Measurements from ENCODE around the gene FIGNL2.

- TF ChIP-seq, protein P1, sequence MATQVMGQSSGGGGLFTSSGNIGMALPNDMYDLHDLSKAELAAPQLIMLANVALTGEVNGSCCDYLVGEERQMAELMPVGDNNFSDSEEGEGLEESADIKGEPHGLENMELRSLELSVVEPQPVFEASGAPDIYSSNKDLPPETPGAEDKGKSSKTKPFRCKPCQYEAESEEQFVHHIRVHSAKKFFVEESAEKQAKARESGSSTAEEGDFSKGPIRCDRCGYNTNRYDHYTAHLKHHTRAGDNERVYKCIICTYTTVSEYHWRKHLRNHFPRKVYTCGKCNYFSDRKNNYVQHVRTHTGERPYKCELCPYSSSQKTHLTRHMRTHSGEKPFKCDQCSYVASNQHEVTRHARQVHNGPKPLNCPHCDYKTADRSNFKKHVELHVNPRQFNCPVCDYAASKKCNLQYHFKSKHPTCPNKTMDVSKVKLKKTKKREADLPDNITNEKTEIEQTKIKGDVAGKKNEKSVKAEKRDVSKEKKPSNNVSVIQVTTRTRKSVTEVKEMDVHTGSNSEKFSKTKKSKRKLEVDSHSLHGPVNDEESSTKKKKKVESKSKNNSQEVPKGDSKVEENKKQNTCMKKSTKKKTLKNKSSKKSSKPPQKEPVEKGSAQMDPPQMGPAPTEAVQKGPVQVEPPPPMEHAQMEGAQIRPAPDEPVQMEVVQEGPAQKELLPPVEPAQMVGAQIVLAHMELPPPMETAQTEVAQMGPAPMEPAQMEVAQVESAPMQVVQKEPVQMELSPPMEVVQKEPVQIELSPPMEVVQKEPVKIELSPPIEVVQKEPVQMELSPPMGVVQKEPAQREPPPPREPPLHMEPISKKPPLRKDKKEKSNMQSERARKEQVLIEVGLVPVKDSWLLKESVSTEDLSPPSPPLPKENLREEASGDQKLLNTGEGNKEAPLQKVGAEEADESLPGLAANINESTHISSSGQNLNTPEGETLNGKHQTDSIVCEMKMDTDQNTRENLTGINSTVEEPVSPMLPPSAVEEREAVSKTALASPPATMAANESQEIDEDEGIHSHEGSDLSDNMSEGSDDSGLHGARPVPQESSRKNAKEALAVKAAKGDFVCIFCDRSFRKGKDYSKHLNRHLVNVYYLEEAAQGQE (IDR thresholded peaks at IDR 0.05; ENCODE audit: unreplicated experiment): no peak
- TF ChIP-seq CTCF (conservative IDR thresholded peaks at IDR 0.05; ENCODE audit: low read depth in 2 of 2): 0 out of 4 replicates have a peak, but pooled peaks of 1 of the 2 experiments have one; percentile 6
- TF ChIP-seq EZH2phosphoT487 (IDR thresholded peaks at IDR 0.05; ENCODE audit: unreplicated experiment): no peak
- TF ChIP-seq EZH2 (IDR thresholded peaks at IDR 0.05; ENCODE audit: low read depth, unreplicated experiment): no peak
- TF ChIP-seq POLR2AphosphoS5 (IDR thresholded peaks at IDR 0.05; ENCODE audit: low read depth): no peak
- no peak for TF ChIP-seq CREB1 (CRISPR knock-in tag; IDR thresholded peaks at IDR 0.05; ENCODE audit: low read depth)
- TF ChIP-seq STAT1 (IDR thresholded peaks at IDR 0.05; ENCODE audit: unreplicated experiment): no peak
- TF ChIP-seq ZNF114 (CRISPR knock-in tag; IDR thresholded peaks at IDR 0.05): no peak
- TF ChIP-seq, protein P2, sequence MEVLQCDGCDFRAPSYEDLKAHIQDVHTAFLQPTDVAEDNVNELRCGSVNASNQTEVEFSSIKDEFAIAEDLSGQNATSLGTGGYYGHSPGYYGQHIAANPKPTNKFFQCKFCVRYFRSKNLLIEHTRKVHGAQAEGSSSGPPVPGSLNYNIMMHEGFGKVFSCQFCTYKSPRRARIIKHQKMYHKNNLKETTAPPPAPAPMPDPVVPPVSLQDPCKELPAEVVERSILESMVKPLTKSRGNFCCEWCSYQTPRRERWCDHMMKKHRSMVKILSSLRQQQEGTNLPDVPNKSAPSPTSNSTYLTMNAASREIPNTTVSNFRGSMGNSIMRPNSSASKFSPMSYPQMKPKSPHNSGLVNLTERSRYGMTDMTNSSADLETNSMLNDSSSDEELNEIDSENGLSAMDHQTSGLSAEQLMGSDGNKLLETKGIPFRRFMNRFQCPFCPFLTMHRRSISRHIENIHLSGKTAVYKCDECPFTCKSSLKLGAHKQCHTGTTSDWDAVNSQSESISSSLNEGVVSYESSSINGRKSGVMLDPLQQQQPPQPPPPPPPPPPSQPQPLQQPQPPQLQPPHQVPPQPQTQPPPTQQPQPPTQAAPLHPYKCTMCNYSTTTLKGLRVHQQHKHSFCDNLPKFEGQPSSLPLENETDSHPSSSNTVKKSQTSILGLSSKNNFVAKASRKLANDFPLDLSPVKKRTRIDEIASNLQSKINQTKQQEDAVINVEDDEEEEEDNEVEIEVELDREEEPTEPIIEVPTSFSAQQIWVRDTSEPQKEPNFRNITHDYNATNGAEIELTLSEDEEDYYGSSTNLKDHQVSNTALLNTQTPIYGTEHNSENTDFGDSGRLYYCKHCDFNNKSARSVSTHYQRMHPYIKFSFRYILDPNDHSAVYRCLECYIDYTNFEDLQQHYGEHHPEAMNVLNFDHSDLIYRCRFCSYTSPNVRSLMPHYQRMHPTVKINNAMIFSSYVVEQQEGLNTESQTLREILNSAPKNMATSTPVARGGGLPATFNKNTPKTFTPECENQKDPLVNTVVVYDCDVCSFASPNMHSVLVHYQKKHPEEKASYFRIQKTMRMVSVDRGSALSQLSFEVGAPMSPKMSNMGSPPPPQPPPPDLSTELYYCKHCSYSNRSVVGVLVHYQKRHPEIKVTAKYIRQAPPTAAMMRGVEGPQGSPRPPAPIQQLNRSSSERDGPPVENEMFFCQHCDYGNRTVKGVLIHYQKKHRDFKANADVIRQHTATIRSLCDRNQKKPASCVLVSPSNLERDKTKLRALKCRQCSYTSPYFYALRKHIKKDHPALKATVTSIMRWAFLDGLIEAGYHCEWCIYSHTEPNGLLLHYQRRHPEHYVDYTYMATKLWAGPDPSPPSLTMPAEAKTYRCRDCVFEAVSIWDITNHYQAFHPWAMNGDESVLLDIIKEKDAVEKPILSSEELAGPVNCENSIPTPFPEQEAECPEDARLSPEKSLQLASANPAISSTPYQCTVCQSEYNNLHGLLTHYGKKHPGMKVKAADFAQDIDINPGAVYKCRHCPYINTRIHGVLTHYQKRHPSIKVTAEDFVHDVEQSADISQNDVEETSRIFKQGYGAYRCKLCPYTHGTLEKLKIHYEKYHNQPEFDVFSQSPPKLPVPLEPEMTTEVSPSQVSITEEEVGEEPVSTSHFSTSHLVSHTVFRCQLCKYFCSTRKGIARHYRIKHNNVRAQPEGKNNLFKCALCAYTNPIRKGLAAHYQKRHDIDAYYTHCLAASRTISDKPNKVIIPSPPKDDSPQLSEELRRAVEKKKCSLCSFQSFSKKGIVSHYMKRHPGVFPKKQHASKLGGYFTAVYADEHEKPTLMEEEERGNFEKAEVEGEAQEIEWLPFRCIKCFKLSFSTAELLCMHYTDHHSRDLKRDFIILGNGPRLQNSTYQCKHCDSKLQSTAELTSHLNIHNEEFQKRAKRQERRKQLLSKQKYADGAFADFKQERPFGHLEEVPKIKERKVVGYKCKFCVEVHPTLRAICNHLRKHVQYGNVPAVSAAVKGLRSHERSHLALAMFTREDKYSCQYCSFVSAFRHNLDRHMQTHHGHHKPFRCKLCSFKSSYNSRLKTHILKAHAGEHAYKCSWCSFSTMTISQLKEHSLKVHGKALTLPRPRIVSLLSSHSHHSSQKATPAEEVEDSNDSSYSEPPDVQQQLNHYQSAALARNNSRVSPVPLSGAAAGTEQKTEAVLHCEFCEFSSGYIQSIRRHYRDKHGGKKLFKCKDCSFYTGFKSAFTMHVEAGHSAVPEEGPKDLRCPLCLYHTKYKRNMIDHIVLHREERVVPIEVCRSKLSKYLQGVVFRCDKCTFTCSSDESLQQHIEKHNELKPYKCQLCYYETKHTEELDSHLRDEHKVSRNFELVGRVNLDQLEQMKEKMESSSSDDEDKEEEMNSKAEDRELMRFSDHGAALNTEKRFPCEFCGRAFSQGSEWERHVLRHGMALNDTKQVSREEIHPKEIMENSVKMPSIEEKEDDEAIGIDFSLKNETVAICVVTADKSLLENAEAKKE (CRISPR knock-in tag; IDR thresholded peaks at IDR 0.05): no peak
- TF ChIP-seq NANOG (IDR thresholded peaks at IDR 0.05; ENCODE audit: borderline replicate concordance): no peak
- no peak for TF ChIP-seq ZNF331 (CRISPR knock-in tag; IDR thresholded peaks at IDR 0.05; ENCODE audit: low read depth)
- no peak for TF ChIP-seq JUNB (IDR thresholded peaks at IDR 0.05; ENCODE audit: unreplicated experiment)
Measured at GRCh38 chr12:51812871-51813270, 35.6 kb downstream of the FIGNL2 start.
